AG08395 (cell line): ENCODE results near the gene STPG3.
A peak's percentile ranks its signal among the peaks of the same experiment; 100 is the strongest.
"Not testable (repeated sequence)": the region's sequence is repeated elsewhere in the genome, so short reads cannot be mapped to it uniquely, and the experiment has no call there.

Experiments used
- DNase-seq: peaks from one replicate; pipeline ENCODE4 v3.0.0; 2012; ENCODE audit warnings: mixed read lengths, low spot score

STPG3 gene

DNA sequence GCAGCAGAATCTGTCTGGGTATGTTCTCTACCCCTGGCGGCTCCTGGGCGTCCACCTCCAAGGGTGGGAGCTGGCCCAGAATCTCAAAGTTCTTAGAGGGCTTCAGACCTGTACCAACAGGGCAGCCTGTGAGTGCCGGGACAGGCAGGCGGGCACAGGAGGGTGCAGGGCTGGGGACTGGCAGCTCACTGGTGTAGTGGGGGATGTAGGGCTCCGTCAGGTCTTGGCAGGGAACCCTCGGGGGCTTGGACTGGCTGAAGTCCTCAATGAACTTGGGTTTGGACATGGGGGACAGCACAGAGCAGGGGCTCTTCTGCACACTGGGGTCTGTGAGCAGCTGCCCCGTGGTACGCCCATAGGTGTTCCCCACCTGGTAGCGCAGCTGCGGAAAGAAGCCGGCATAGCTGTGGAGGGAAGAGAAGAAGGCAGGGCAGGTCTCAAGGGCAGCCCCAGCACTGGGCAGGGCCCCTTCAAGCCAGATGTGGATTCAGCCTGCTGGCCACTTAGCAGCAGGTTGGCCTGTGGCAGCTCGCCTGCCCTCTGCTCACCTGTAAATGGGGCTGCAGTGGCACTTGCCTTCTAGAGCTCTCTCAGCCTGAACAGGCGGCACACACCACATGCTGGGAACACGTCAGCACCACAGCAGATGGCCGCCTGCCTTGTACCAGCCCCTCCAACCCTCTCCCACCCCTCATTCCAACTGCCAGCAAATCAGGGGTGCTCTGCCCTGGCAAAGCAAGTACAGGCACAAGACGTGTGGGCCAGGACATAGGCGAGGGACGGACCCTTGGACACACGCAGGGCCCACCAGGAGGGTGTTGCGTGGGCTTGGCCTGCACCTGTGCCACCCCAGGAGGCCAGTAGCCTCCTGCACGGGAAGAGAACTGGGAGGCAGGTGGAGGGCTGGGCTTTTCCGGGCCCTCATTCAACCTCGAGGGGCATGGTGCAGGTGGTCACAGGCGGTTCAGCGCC, 5.3 kb upstream of the STPG3 start:
- DNase-seq, result no peak

DNA sequence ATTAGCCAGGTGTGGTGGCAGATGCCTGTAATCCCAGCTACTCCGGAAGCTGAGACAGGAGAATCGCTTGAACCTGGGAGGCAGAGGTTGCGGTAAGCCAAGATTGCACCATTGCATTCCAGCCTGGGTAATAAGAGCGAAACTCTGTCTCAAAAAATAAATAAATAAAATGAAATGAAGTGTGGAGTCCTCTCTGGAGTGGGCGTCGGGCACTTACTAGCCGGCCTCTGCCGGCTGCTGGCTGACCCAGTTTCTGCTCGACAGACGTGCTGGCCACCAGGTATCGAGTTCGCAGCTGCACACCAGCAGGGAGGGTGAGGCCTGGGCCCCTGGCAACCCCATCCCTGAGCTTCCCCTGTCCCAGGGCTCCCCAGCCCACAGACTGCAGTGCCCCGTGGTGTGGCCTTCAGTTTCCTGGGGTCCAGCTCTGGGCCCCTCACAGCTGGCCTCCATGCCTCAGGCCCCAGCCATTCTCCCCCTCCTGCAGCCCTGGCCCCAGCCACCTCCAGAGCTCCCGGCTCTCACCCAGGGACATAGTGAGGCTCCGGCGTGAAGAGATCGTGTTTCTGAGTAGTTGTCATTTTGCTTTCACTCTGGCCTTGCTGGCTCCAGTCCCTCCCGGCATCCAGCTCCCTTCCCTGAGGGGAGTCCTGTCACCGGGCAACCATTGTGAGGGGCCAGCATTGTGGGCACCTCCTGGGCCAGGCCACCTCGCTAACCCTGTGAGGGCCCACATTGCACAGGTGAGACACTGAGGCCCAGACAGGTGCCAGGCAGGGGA, 3.8 kb upstream of the STPG3 start:
- DNase-seq, result no peak

DNA sequence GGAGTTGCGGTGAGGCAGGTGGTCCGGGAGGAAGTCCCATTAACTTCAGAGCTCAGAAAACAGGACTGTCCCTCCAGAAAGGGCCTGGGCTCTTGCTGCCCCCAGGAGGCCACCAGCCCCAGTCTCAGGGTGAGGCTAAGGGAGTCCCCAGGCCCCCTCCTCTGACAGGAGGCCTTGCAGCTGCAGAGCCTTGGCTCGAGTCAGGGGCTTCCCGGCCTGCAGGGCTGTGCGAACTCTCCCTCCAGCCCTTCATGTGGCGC, 3.2 kb upstream of the STPG3 start:
- DNase-seq, result no peak

DNA sequence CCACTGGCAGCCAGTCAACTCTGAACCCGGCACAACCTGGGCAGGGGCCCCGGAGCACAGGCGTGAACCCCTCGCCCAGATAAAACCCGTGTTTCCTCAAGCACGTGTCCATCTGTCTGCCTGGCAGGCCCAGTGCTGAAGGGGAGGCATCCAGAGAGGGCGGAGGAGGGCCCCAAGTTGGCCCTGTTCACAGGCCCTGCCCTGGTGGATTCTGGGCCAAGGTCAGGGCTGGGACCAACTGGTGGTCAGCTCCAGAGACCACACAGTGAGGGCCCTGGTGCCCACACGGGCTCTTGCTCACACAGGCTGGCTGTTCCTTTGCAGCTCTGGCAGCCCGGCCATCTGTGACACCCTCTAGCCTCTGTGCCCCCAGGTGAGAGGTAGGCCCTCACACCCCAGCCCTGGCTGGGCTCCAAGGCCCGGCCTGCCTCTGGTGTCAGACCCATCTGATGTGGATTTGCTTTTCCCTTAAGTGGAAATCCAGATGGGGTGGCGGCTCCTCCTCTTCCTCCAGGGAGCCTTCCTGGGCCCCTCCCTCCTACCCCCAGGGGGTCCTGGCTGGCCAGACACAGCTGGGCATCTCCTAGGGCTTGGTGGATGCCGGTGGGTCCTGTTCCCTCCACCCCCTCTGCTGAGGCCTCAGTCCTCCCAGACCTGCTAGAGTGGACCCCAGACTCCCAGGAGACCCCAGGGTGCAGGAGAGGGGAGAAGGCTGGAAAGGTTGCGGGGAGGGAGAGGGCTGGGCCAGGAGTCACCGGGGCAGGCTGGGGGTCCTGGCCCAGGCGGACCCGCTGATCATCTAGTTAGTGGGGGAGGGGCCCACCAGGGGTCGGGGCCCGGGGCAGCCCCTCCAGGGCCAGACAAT, 525 bp upstream of the STPG3 start:
- no peak for DNase-seq

DNA sequence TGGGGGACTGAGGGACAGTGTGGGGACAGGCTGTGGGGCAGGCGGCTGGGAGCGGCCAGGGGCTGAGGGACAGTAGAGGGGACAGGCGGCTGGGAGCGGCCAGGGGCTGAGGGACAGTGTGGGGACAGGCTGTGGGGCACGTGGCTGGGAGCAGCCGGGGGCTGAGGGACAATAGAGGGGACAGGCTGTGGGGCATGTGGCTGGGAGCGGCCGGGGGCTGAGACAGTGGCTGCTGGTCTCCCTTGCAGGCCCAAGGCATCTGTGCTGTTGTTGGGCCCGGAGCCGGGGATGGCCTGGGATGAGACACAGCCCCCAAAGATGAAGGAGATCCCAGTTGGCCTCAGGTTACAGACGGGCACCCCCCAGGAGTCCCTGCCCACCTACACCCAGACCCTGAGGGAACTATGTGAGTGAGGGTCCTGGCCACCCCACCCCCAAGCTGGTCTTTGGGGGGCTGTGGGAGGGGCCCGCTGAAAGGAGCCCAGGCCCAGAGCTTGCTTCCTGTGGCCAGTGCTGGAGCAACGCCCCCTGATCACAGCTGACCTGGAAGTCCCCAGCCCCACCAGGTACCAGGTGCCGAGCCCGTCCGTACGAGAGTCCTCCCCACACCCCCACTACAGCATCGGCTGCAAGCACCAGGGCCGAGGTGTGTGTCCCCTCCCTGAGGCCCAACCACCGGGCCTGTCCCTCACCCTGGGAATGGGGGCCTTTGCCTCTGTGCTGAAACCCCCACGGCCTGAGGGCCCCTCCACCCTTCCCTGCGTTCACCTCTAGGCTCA, 593 bp downstream of the STPG3 start:
- no peak for DNase-seq

DNA sequence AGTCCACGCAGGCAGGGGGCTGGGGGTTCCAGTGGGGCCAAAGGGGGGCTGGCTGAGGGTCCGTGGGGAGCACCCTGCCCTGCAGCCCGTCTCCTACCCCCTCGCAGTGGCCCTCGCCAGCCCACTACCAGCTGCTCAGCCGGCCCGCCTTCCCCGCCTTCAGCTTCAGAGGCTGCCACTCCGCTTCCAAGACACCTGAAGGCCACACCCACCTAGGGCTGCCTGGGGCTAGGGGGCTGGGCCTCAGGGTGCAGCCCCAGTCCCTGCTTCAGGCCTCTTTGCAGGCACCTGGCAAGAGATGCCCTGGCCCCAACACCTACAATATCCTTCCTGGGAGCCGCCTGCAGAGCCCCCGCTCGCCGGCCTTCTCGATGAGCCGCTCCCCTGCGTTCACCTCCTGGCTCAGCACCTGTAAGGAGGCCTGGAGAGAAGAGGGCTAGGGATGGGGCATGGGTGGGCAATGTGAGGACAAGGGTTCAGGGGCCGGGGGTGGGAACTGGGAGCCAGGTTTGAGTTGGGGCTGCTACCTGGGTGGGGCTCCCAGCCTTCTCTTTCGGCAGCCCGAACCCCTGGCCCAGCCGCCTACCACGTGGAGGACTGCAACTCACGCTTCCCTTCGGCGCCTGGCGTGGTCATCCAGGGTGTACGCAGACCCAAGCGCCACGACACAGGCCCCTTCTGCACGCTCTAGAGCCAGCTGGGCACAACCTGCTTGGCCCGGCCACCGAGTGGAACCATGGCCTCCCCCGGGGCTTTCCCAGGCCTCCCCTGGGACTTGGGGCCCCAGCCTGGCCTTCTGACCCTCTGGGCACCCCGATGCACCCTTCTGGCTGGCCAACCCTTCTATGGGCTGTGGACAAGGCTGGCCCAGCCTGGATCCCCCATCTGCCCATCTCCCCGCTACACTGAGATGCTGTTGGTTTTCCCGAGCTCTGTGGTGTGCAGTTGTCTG, 1.7 kb downstream of the STPG3 start:
- no peak for DNase-seq

DNA sequence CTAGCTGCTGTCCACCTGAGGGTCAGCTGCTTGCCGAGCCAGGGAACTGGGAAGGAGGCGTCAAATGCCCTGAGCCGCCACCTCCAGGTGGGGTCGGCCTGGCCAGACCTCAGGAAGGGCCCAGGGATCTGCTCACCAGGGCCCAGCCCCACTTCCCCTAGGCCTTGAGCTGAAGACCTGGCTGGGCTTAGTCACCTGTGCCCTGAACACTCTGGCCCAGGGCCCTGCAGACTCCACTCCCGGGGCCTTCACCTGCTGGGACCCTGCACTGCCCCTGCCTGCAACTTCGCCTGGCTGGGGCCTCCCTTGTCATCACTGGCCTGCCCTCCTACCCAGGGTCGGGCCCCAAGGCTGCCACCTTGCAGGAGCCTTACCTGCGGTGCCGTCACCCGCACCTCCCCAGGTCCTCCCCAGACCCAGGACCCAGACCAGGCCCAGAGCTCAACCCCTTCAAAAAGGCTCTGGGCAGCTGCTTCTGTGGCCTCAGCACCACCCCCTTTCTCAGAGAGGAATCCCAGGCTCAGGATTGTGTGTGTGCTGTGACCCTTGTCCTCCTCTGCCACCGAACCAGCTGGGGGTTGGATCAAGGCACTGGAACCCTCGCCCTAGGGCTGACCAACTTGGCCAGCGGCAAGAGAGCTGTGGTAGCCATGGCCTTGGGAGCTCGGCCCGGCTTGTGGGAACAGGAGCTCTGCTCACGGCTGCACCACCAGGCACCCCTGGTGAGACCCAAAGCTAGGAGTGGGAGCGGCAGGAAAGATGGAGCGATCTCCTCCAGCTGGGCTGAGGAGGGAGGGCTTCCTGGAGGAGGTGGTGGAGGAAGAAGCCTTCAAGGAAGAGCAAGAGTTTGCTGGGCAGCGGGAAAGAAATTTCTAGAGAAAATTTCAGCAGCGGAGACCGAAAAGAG, 2.9 kb downstream of the STPG3 start:
- DNase-seq, result peak; percentile 13

DNA sequence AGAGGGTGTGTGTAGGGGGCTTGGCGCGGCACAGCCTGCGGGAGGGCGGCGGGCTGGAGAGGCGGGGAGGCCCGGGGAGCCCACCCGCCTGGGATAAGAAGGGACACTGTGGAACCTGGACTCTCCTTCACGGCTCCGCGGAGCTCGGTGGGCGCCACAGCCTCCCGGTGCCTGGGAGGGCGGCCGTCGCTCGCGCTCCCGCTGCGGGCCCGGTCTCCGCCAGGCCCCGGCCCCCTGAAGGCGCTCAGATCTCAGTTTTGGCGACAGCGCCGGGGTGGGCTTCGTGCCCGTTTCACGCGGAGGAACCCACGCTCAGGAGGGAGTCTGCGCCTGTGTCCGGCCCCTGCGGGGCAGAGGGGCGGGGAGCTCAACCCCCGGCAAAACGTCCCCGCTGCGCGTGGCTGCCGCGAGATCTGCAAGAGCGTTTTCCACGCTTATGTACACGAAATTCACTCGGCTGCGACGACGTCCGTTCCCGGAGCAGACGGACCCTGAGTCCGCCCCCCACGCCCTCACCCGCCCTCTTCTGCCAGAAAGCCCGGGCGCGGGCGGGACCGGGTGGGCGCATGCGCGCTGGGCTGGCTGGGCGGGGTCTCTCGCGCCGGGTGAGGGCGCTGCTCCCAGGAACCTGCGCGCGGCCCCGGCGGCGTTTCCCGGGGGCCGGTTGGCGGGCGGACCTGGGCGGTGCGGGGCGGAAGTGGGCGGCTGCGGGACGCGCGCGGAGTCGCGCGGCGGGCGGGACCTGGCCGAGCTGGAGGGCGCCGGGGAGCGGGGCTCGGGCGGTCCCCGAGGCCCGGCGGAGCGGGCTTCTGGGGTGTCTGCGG, 3.8 kb downstream of the STPG3 start, which contains the start of gene NELFB:
Gene NELFB, plus strand, starts transcription at position 704 of the 824 bp plus-strand sequence.
- peak; percentile 100 for DNase-seq

DNA sequence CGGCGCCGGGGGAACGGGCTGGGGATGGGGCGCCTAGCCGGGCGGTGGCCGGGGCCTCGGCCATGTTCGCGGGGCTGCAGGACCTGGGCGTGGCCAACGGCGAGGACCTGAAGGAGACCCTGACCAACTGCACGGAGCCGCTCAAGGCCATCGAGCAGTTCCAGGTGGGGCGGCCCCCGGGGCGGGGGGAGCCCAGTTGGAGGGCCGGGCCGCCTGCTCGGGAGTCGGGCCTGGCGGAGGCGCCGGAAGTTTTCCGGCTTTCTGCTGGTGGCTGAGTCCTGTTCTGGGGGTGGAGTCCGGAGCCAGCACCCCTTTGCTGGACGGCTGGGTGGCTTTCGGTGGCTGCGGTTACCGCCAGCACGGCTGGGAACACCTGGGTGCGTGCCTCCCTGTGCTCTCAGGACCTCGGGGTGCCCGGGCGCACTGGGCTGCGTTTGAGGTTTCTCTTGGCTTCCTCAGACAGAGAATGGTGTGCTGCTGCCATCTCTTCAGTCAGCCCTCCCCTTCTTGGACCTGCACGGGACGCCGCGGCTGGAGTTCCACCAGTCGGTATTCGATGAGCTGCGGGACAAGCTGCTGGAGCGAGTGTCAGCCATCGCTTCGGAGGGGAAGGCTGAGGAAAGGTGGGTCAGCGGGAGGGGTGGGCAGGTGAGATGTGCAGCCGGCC, 4.5 kb downstream of the STPG3 start:
- peak; percentile 35 for DNase-seq

DNA sequence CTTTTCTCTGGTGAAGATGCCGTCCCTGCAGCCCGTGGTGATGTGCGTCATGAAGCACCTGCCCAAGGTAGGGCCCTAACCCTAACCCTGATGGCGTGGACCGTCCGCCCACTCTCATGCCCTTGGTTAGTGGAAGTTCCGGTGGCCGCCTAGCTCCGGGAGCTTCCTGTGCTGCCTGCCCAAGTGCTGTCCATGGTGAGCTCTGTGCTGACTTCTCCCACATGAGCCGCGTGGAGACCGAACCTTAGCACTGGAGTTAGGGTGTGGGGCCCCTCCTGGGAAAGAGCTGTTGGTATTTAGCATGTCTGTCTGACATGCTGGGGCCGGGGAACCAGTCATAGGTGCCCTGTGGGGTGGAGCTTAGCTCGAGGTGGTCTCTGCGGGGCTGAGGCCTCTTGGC, 5.3 kb downstream of the STPG3 start:
- no peak for DNase-seq

DNA sequence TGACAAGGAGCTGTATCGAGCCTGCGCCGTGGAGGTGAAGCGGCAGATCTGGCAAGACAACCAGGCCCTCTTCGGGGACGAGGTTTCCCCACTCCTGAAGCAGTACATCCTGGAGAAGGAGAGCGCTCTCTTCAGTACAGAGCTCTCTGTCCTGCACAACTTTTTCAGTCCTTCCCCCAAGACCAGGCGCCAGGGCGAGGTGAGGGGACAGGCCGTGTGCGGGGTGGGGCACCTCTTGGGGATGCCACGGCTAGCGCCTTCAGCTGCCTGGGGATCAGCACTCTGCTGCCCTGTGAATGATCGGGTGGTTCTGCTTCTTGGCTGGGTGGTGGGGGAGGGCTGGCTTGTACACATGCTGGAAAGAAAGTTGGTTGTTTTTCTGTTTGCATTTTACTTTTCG, 5.8 kb downstream of the STPG3 start:
- no peak for DNase-seq

DNA sequence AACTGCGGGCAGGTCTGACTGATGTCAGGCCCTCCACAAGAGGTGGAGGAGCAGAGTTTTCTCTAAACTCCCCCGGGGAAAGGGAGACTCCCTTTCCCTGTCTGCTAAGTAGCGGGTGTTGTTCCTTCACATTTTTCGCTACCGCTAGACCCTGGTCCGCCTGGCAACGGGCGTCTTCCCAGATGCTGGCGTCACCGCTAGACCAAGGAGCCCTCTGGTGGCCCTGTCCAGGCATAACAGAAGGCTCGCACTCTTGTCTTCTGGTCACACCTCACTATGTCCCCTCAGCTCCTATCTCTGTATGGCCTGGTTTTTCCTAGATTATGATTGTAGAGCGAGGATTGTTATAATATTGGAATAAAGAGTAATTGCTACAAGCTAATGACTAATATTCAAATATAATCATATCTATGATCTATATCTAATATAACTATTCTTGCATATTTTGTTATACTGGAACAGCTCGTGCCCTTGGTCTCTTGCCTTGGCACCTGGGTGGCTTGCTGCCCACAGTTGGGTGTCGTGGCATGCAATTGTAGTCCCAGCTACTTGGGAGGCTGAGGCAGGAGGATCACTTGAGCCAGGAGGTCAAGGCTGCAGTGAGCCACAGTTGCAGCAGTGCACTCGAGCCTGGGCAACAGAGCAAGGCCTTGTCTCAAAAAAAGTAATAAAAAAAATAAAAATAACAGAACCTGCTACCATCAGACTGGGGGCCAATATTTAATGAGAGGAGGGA, 11.3 kb downstream of the STPG3 start:
- not testable (repeated sequence) for DNase-seq

DNA sequence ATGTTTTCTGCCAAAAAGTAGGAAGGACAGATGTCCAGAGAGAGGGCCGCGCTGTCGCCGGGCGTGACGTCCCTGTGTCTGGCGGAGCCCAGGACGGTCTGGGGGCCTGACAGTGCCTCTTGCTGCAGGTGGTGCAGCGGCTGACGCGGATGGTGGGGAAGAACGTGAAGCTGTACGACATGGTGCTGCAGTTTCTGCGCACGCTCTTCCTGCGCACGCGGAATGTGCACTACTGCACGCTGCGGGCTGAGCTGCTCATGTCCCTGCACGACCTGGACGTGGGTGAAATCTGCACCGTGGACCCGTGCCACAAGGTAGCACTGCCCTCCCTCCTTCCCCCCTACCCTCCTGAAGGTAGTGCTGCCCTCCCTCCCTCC, 11.8 kb downstream of the STPG3 start:
- no peak for DNase-seq

DNA sequence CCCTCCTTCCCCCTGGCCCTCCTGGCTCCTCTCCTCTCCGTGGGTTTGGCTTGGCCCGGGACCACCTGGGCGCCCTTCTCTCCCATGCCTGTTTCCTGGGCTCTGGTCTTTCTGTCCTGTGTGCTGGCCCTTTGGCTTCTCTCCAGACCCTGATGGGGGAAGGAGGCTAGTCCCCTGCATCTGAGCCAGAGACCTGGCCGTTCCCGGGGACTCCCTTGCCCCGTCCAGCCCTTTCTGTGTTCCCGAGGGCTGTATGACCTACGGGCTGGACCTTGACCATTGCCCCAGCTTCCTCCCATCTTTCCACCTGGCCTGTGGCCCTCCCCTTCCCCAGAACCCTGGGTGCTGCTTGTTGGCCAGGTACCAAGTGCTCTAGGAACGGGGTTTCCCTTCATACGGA, 12.4 kb downstream of the STPG3 start:
- no peak for DNase-seq

DNA sequence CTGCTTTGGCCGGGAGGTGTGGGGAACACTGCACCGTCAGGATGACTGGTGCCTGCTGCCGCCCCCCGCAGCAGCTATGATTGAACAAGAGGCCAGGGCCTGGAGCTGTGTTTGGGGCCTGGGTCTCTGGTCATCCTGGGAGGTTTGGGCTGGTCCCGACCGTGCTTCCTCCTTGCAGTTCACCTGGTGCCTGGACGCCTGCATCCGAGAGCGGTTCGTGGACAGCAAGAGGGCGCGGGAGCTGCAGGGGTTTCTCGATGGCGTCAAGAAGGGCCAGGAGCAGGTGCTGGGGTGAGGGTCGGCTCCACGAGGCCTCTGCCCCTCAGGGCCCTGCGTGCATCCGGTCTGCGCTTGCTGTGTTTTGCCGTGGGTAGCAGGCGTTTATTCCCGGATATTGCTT, 13.0 kb downstream of the STPG3 start:
- no peak for DNase-seq

DNA sequence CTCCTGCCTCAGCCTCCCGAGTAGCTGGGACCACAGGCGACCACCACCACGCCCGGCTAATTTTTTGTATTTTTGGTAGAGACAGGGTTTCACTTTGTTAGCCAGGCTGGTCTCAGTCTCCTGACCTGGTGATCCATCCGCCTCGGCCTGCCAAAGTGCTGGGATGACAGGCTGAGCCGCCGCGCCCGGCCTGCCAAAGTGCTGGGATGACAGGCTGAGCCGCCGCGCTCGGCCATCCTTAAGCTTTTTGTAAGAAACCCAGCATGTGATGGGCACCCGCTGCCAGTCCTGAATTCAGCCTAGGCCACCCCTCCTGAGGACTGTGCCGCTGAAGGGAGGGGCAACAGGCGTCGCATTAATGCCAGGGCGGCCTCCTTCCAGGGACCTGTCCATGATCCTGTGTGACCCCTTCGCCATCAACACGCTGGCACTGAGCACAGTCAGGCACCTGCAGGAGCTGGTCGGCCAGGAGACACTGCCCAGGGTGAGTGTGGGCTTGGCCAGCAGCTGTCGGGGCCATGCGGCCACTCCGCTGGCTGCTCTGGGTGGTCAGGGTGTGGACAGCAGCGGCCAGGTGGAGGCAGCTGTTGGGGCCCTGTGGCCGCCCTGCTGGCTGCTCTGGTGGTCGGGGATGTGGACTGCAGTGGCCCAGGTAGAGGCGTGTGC, 14.5 kb downstream of the STPG3 start:
- DNase-seq, result no peak

DNA sequence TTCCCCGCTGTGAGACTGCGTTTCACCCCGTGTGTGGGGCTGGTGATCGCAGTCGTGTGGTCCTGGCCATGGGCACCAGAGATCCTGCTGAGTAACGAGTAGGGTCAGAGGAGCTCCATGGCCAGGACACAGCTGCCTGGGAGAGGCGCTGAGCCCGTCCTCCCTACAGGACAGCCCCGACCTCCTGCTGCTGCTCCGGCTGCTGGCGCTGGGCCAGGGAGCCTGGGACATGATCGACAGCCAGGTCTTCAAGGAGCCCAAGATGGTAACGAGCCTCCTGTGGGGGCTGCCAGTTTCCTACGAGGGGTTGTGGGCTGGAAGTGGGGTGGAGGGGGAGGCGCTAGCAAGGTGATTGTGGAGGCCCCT, 15.1 kb downstream of the STPG3 start:
- no peak for DNase-seq
